GM19324 (cell line): ENCODE measurements around the gene TMEM106C.

Experiments used
- ATAC-seq: cut with Tn5 transposase; IDR thresholded peaks from one replicate; pipeline ENCODE4 v1.9.1; 2021; ENCODE audit warnings: mild to moderate bottlenecking, moderate library complexity; ENCODE audit not compliant: unreplicated experiment, low FRiP score

Gene TMEM106C, protein sequence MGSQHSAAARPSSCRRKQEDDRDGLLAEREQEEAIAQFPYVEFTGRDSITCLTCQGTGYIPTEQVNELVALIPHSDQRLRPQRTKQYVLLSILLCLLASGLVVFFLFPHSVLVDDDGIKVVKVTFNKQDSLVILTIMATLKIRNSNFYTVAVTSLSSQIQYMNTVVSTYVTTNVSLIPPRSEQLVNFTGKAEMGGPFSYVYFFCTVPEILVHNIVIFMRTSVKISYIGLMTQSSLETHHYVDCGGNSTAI

DNA sequence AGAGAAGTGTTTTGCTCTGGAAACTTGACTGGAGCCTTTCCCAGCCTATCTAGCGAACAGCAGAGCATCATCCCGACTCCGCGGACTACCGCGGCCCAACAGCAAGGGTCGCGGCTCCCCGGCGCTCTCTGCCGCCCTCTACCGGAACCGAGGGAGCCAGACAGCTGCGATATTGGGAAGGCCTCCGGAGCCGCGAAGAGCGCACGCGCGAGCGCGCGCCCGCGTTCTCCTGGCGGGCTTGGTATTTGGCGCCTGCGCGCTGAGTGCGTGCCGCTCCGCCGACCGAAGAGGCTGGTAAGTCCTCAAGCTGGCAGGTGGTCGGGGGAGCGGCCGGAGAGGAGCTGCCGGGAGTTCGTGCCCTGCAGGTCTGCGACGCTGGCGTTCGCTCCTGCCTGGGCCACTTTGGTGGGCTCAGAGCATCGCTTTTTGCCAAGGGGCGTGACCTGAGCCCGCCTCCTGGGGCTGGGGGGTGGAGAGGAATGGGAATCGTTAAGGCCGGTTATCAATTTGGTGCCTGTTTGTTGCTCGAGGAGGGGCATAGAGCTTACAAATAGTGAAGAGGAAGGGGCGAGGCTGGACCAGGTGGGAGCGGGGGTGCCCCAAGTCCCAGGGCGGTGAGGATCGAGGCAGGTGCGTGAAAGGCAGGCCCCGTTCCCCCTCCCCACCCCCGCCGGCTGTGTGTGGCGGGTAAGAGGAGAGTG is at the start of gene TMEM106C:
Gene TMEM106C (plus strand): TSS at position 257 of the 701 bp plus-strand sequence. CDS start 641 bp downstream, outside the sequence.
- peak; percentile 86 for ATAC-seq

DNA sequence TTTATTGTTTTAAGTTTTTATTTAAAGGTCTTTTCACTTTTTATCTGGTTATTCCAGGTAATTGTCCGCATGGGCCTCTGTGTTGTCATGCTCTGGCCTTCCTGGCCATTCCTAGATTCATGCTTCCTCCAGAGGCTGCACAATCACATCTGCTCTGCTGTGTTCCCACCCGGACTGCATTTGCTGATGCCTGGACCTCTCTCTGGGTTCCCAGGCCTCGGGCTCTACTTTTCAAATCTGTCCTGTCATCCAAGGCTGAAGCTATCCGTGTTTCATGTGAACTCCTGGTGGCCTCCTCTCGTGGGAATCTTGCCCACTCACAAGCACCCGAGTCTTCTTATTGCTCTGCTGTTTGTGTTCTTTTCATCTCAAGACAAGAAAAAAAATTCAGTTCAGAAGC is 42.5 kb upstream of the TMEM106C start:
- no peak for ATAC-seq

DNA sequence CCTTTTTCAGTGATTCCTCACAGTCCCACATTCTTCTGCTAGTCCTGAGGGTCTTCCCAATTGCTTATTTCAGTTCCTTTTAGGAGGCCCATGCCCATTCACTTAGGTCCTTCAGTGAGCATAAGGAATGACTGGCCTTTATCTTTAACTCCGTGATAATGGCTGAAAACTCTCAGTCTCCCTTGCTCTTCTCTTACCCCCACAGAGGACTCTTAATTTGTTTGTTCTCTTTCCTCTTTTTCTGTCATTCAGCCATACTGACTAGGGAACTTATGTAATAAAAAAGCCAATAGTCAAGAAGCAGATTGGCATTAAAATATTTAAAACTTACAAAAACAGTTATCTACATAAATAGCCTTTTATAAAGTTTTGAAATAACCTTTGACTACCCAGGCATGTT is 41.5 kb upstream of the TMEM106C start:
- ATAC-seq, result no peak

DNA sequence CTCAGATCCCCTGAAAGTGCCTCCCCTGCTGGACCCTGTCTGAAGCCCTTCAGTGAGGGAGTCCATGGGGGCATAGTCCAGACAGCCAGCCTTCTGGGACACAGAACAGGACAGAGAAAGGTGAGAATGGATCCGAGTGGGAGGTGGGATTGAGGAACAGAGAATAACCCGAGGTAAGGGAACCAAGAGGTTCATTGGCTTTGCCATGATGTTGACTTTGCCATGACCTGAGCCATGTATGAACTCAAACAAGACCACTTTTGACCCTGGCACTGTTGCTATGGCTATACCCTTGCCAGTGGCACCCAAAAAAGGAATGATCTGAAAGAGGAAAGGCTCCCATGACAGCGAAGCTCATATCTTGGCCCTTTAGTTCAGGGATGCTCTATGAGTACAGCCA is 36.0 kb upstream of the TMEM106C start:
- no peak for ATAC-seq

DNA sequence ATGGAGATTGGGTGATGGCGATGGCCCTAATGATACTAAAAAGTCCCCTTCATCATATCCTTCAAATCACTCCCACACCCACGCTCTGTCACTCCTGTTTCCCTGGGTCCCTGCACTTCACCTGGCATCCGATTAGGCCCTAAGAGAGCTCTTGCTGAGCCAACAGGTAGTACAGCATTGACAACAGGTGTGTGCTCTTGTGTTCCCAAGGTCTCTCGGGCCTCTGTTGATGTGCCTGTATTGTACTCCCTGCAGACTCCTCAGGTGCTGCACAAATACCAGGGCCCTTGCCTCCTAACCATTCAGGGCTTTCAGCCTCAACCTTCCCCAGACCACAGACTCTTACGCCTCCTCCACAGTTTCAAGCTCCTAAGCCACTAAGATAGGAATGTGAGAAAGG is 32.8 kb upstream of the TMEM106C start:
- ATAC-seq, result no peak

DNA sequence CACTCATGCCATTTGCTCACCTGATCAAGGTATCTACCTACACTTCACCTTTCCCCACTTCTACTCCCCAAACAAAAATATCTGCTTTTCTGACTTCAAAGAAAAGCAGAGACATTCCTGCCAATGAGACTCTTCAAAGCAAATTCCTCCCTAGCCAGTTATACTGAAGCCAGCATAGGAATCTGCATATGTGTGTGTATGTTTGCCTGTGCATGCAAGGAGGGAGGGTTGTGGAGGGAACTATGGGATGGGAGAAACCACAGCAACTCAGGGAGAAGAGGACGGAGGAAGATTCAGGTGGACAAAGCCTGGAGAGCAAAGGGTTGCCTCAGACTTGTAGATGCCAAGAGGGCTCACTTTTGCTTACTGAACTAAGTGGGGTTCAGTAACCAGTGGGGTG is 32.2 kb upstream of the TMEM106C start:
- no peak for ATAC-seq

DNA sequence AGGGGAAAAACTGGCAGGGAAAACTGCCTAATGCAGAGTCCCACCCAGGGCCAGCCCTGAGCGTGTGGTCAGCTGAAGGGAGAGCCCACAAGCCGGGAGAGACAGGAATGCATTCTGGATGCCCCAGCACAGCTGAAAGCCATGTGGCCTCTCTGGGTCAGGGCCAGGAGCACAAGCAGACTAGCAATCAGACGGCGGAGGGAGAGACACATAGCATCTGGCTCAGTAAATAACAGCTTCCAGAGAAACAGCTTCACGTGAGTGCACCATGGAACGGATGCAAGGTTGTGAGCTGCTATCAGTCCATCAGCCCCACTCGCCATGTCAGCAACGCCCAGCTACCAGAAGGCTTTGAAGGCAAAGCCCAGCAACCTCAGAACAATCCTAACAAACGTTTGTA is 28.2 kb upstream of the TMEM106C start:
- ATAC-seq, result no peak

DNA sequence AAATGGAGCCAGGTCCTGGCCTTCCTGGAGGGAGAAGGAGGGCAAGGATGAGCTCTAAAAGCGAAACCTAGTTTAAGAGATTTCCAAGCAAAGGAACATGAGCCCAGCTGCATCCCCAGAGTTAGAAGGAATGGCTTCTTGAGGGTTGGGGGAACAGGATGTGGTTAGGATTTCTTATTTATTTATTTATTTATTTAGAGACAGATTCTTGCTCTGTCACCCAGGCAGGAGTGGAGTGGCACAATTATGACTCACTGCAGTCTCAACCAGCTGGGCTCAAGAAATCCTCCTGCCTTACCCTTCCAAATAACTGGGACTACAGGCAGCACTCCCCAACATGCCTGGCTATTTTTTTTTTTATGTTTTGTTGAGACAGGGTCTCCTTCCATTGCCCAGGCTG is 25.3 kb upstream of the TMEM106C start:
- ATAC-seq, result no peak

DNA sequence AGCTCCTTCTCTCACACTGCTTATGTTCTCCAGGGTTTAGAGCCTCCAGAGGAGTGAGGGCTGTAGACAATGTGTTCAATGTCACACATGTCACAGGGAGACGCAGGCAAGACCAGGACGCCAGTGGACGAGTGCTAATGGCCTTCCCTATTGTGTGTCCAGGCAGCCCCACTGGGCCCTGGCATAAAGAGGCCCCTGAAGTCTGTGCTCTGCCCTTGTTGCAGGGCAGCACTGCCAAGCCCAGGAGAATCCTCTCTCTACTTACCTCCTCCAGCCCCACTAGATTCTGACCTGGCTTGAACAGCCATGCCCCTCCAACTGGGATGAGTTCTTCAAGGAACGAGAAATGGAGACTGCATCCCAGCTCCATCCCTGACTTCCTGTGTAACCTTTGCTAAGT is 24.8 kb upstream of the TMEM106C start:
- no peak for ATAC-seq

DNA sequence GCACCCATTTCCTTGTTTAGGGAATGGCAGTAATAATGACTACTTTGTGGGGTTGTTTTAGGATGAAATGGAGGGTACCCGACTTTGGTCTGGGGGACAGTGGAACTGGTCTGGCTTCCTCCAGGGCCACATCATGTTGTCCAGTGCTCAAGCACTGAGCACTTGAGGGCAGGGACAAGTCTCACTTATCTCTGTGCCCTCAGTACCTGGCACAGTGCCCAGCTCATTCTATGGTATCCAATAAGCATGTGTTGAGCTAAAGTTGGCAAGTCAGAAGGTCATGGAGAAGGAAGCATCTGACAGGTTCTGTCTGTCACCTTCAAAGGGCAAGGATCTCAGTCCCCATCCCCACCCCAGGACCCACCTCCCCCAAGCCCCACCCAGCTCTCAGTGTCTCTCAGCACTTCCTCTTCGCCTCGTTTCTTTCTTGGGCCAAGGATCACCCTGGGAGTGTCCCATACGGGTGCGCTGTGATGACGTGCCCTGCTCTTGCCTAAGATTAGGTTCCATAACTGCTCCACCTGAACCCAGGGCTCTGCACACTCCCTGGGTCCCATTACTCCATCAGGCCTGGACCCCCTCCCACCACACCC is 24.3 kb upstream of the TMEM106C start:
- ATAC-seq, result no peak

DNA sequence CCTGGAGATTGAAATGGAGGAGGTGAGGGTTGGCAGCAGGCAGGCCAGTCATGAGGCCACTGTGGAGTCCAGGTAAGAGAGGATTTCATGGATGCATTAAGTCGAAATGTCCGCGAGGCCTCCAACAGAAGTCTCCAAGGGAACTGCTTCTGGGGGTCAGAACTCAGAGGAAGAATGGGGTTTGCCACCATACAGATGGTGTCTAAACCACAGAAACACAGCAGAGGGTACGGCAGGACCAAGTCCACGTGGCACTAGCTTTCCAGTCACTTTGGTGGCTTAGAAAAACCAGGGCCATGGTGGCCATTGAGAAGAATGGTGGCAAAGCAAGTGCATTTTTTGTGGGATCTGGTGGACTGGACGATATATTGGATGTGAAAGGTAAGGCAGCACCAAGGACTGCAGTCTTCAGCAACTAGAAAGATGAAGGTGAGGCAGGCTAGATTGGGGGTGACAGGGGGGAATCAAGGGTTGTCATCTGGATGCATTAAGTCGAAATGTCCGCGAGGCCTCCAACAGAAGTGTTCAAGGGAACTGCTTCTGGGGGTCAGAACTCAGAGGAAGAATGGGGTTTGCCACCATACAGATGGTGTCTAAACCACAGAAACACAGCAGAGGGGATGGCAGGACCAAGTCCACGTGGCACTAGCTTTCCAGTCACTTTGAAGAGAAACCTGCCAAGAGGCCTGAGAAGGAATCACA is 22.5 kb upstream of the TMEM106C start:
- ATAC-seq, result no peak

DNA sequence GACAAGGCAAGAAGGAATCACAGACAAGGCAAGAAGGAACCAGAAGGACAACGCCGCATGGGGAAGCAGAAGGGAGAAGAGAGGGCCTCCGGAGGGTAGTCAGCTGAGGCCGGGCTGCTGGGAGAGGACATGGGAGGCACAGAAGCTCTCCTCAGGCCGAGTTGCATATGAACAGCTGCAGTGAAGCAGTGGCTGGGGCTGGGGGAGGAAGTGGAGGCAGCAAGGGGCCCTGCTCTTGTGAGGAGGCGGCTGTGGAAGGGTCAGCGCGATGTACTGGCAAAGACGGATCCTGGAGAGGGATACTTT is 22.0 kb upstream of the TMEM106C start:
- ATAC-seq, result no peak

DNA sequence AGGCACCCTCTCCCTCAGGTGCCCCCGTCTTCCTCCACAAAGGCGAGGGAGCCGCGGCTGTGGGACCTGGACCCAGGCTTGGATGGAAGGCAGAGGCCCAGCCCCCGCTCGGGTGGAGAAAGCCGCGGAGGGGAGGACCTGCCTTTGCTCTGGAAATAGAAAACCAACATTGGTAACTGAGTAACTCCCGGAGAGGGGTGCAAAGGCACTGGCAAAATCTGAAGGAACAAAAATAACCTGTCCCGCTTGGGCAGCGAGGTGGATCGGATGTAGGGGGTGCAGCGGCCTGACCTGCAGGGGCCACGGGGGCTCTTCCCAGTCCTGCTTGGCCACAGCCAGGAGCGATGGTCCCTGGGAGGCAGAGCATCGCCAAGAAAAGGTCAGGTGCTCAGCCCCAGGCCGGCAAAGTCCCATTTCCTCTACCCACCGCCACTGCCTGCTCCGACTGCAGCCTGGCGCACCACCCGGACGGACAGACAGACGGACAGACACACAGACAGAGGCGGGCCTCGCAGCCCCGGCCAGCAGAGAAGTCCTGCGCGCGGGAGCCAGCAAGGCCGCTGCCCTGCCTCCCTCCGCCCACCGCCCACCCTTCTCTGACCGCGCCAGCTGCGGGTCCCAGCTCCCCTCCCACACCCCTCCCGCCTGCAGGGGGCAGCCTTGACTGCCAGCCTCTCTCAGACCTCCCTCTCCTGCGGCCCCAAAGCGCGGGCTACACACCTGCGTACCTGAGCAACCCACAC is 21.4 kb upstream of the TMEM106C start:
- ATAC-seq, result no peak

DNA sequence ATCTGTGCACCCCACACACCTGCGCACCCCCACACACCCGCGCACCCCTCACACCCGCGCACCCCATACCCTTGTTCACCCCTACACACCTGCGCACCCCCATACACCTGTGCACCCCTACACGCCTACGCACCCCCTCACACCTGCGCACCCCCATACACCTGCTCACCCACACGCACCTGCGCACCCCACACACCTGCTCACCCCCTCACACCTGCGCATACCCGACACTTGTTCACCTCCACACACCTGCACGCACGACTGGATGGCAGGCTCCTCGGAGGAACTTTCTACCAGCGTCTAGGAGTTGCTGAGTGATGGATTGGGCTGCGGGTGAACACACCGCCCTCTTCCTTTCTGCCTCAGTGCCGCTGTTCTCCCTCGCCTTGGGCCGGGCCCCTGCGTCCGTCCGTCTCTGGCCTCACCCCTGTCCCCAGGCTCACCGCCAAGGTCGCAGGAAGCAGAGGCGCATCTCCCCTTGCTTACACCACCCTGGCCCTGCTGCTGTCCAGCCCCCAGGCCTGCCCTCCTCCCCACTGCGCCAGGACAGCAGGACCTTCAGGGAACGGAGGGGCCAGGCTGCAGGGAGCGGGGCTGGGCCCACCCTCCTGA is 20.7 kb upstream of the TMEM106C start:
- ATAC-seq, result no peak

DNA sequence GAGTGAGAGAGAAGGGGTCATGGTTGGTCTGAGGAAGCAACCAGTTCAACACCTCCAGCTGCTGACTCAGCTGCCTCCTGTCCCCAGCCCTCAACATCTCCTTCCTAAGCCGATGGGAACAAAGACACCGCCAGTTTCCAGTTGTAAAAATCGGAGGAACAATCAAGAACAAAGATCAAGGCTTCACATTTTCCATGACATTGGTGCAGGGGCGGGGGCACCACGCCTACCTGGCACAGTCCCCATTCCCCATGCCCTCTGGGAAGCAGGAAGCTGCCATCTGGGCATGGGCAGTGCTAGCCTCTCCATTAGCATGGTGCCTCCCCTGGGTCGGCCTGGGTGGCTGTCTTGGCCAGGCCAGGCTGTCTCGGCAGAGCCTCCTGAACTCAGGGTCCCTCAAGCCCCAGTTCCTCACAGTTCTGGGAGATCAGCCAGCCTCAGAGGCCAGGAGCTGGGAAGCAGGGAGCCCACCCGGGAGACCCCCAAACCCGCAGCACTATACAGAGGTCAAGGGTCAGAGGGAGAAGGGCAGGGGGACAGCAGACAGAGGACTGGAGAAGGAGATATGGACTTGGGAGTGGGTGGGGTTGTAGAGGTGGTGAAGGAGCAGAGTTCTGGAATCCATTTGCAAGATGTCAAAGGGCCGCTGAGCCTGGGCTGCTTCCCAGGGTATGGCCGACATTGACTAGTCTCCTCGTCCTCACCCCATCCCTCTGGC is 19.6 kb upstream of the TMEM106C start:
- no peak for ATAC-seq

DNA sequence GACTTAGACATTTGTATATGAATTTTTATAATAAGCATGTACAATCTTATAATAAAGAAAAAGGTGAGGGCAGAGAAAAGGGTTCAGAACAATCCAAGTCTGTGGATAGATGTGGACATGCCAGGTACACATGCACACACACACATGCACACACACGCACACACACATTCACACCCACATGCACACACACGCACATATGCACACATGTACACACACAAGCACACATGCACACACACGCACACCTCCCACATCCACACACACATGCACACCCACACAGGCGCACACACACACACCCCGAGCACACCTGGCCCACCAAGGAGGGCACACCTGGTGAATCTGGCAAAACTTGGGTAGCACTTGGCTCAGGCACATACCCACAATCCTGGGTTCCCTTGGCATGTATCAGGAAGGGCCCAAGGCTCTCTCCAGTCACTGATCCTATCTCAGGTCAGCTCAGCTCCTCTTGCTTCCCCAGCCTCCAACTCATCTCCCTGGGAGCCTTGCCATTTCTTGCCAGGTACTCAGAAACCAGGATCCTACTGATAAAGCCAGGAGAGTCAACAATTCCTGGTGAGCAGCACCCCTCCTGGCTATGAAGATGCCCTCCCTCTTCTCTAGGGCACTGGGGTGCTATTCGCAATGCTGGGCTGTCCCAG is 18.6 kb upstream of the TMEM106C start:
- no peak for ATAC-seq

DNA sequence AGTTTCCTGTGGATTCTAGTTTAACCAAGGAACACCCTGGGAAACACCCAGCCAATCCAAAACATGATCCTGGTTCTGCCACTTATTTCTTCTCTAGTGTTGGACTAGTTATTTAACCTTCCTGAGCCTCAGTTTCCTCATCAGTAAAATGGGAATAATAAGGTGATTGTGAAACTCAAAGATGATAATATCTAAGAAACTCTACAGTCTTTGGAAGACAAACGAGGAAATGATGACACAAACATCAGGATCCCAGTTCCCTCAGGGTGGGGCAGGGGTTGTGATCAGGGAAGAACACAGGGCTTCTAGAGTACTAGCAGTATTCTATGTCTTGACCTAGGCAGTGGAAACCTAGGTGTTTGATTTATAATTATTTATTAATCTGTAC is 18.1 kb upstream of the TMEM106C start:
- ATAC-seq, result no peak

DNA sequence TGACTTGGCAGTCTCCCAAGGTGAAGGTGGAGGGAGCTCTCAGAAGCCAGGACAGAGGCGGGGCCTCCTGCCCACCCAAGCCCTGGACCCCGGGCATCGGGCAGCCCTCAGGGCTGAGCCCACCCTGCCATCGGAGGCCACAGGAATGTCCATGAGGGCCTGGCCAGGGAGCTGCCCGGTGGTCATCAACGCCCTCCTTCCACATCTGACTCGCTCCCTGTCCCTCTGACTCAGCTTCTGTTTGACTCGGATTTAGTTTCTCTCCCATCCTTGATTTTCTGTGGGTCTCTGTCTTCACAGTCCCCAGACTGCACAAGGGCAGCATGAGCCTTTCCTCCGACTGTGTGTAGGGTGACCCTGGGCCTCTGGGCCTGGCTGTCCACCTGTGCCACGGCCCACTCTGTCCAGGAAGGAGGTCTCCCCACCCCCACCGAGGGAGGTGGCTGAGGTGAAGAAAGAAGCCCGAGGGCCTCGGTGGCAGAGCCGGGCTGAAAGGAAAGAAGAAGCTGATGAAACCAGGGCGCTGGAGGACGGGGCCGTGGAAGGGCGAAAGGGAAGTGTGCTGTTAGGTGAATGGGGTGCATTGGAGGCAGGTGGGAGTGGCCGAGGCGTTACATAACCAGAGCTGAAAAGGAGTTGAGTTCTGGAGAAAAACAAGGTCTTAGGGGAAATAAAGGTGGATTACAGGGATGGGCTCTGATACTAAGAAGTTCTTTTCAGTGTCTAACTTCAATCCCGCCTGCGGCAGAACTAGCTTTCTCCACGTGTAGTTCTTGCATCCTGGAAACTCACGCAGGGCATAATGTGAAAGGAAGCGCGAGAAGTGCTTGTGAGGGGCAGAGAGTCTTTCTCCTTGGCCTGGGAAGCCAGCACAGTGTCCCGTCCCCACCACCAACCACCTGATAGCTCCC is 16.7 kb upstream of the TMEM106C start:
- no peak for ATAC-seq
